ENCODE data around the gene EBF3.

The EBF3 gene

GRCh38 chr10:129850790-129851189, 113.3 kb downstream of the EBF3 start:
- no peak for DNase-seq (ENCODE audit: low spot score)

DNA sequence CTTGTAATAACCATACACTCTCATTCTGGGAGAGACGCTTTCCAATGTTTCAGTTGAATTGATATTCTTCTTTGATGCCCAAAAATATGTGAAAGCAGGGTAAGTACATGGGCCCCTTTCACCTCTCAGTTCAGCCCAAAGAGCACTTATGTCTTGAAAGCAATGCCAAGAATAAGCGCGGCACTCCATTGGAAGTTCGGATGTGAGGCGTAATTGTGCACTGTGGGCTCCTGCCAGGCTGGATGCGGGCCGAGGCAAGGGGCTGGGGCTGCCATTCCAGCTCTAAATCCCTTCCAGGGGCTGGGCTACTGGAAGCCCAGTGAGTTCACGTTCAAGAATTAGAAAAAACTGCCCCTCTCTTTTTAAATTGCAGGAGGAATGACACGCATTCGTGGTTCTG, 113.8 kb downstream of the EBF3 start:
- no peak for DNase-seq (ENCODE audit: low spot score)

DNA sequence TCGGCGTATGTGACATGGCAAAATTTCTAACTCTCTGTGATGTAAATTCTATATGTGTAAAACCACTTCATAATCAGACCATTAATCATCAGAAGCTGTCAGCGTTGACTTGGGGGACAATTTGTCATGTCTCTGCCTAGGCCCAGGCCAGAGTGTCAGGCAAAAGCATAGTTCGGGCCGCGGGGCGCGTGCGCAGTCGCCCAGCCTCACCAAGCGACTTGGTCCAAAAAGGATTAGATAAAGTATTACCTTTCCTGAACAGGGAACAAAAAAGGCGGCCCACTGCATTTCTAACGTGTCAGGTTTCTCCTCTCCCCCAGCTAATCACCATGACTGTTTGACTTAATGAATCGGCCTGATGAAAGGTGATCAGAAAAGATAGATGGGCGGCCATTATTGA, 114.2 kb downstream of the EBF3 start:
- no peak for DNase-seq (ENCODE audit: low spot score)

DNA sequence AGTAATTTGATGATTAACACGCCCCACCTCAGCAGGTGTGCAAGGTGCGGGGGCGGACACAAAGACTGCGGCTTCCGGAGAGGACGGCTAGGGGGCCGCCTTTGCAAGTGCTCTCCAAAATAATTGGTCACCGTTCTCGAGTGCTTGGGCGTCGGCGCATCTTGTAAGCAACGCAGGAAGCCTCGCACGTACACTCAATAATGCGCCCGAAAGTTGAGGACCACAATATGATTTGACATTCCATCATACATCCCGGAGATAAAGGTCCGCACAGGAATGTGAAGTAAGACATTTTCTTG, 114.7 kb downstream of the EBF3 start:
- DNase-seq (ENCODE audit: low spot score): no peak

- DNase-seq (ENCODE audit: low spot score): no peak
These were observed 115.2 kb downstream of the EBF3 start for GRCh38 chr10:129848696-129849451.

GRCh38 chr10:129847741-129848483, 116.2 kb downstream of the EBF3 start:
- DNase-seq (ENCODE audit: low spot score): no peak

- DNase-seq (ENCODE audit: low spot score): no peak
These were observed 117.1 kb downstream of the EBF3 start for GRCh38 chr10:129846991-129847391.

DNA sequence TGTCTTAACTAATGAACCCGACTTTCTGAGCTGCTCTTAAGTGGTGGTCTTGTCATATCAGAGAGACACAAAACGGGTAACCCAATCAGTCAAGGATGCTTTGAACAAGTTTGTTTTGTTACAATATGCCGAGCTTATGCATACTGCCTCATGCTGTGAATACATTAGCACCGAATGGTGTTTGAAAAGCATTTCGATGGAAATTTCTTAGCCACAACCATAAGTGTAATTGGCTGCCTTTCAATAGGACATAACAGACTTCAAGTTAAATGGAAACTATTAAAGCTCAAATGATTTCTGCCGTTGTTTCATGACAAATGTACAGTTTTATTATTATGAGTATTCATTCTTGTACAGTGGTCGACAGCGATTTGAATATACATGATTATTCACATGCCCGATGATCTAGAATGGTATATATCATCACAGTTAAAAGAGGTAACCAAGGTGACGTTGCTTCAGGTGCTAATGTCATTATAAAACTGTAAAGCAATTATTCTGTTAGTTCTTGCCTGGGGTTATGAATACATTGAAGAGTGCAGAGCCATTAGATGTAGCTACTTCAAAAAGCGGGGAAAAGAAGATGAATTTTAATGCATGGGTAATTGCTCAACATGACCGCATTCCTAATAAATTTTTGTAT, 118.8 kb downstream of the EBF3 start:
- no peak for DNase-seq (ENCODE audit: low spot score)

GRCh38 chr10:129844216-129844766, 119.8 kb downstream of the EBF3 start:
- no peak for DNase-seq (ENCODE audit: low spot score)

DNA sequence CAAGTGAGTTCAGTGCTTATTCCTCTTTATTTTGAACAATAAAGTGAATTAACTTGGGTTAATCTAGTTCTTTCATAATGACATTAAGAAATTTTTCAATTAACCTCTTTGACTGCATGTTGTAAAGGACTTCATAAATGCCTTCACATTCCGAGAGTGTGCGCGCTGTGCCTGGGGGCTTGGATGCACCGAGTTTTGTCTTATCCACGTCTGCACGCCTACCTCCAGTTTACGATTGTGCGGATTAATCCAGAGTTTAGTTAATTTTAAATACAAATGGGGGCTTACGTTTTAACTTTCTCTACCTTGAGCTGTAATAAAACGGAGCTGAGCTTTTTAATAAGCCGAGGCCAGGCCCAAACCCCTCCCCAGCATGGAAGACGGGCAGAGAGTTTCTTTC, 120.4 kb downstream of the EBF3 start:
- no peak for DNase-seq (ENCODE audit: low spot score)

DNA sequence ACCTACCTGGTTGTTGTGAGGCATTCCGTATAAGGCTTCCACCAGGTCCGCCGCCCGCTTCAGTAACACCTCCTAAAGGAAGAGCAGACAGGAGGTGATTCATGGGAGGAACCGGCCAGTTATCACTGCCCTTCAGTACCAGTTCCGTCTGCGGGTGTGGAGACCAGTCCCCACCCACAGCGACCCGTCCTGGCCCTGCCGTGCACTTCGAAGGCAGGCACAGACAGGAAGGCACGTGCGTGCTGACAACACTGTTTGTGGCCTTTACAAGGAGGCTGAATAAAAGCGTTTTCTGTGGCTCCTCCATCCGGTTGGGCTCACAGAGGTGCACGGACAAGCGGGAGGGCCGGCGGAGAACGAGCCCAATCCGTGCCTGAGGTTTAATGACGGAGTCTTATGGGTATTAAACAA, 120.9 kb downstream of the EBF3 start:
- no peak for DNase-seq (ENCODE audit: low spot score)

DNA sequence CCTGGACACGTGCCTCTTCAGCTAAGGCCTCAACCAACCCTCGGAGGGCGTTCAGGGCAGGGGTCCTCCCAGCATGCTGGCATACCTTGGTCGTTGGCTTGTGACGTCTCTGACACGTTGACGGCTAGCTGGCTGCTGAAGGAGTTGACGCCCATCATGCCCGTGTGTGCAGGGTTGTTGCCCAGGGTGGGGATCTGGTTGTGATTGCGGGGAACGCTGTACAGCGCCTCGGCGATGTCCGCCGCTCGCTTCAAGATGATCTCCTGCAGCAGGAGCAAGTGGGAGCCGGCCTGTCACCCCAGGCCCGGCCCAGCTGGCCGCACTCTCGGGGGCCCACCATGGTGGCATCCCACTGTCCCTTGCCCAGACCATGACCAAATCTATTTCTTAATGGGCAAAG, 122.0 kb downstream of the EBF3 start:
- DNase-seq (ENCODE audit: low spot score): no peak

GRCh38 chr10:129841590-129841989, 122.5 kb downstream of the EBF3 start:
- no peak for DNase-seq (ENCODE audit: low spot score)

DNA sequence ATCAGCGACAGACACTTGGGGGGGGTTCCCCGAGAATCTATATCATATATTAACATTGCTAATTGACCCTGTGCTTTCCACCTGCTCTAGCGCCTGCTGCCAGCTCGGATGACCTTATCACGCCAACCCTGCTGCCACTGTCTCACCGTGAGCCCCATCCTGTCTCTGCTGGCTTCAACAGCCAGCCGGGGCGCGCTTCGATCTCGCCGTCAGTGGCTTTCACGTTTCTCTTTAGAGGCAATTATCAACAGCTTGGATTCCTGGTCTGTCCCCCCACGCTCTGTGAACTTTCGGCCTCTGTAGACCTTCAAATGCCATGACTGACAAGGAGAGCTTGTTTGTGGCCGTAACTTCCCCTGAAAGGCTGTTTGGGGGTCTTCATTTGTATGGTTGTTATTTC, 123.0 kb downstream of the EBF3 start:
- no peak for DNase-seq (ENCODE audit: low spot score)

GRCh38 chr10:129840196-129840590, 123.9 kb downstream of the EBF3 start:
- no peak for DNase-seq (ENCODE audit: low spot score)

DNA sequence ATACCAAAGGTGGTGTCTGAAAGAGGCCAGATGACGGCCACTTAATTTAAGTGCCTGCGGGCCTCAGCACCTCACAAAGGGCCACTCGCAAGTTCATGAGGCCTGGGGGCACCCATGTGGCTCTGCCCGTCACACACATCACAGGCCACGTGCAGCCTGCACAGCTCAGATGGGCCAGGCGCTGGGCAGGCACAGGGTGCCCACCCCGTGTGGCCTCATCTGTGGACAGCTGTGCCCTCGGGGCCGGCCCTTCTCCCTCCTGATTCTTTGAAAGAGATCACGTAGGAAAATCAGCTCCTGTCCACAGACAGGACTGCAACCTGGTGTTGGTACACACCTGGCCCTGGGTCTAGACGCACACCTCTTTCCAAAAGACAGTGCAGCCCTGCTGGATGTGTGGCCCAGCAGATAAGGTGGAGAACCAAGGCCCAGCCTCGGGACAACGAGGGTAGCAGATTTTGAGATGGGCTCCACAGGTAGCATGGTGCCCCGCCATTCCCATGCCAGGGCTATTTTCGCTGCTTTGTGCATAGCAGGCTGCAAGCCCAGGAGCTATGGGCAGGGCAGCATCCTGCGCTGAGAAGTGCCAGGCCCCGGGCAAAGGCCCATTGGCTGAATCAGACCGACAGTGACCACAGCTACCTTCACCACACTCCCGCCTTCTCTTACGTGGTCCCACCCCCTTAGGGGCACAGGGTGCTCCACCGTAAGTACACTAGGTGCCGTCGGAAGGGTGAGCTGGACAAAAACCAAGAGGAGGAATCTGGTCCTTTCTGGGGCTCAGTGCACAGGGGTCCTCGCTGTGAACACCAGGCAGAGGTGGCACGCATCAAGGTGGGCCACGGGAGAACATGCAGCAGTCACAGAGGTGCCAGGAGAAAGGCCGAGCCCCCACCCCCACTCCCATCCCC, 124.5 kb downstream of the EBF3 start:
- no peak for DNase-seq (ENCODE audit: low spot score)

GRCh38 chr10:129838794-129839193, 125.3 kb downstream of the EBF3 start:
- no peak for DNase-seq (ENCODE audit: low spot score)

DNA sequence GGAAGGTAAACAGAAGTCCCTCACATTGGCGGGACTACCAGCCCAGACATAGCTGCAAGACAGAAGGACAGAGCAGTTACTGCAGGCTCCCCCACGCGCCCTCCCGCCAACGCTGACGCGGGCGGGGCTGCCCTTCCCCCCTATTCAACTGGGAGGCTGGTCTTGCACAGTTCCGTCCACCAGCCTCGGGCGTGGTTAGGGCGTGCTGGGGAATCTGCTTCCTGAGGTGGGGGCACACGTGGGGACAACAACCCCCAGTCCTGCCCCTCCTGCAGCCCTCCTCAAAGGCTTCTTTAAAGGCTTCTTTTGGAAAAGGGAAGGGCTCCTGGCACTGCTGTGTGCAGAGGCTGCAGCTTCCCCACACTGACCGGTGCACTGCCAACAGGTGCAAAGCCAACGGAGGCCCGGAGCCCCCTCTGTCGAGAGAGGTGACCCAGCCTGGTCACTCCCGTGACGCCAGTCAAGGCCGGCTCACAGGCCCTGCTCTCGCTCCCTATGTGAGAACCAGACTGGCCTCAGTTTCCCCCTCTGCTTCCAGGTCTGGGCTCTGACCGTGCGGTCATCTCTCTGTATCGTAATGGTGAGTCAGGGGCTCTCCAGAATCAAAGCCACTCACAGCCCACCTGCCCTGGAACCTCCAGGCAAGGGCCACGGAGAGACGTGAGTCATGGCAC, 126.0 kb downstream of the EBF3 start:
- DNase-seq (ENCODE audit: low spot score): no peak

GRCh38 chr10:129836253-129836652, 127.8 kb downstream of the EBF3 start:
- DNase-seq (ENCODE audit: low spot score): no peak

GRCh38 chr10:129833994-129834739, 129.9 kb downstream of the EBF3 start:
- no peak for DNase-seq (ENCODE audit: low spot score)

- DNase-seq (ENCODE audit: low spot score): no peak
These were observed 130.6 kb downstream of the EBF3 start for GRCh38 chr10:129833468-129833950.
